K562 (cell line): ENCODE results near the gene RTL1. TPM values are rescaled to one million over a fixed set of nuclear protein-coding genes. Genes with fewer than 3 reads are reported as not detected.

Source experiments
- ATAC-seq: fragments of 200-7000 bp; cut with Tn5 transposase; 3 replicates; pipeline ENCODE4 v1.9.1; 2020; ENCODE audit warnings: moderate library complexity
- BruUV-seq: library from RNA; stranded (reverse); fragments of 400-500 nt; replicated peaks from 2 replicates; lab custom pipeline; 2021; lab: Mats Ljungman, UMichigan
- CTCF ChIA-PET: fragments of 300-600 bp; formaldehyde crosslinking; extraction: SDS; loops from one replicate; lab custom pipeline; 2021; ENCODE audit warnings: low intra/inter-chr PET ratio; lab: Yijun Ruan, JAX
- POLR2A ChIA-PET: fragments of 300-600, 350-650 bp; sonication (Branson Sonifier 250); formaldehyde crosslinking; extraction: SDS; loops from one replicate; lab custom pipeline; 2021; ENCODE audit warnings: antibody characterized with exemption, inconsistent platforms; lab: Yijun Ruan, JAX
- DNase-seq, 4 experiments: peaks; one replicate each; pipeline versions ENCODE4 v3.0.0 to v3.0.0-alpha.2; 2011 to 2018; ENCODE audit warnings: low spot score in 3 of 4, mixed read lengths in 3 of 4; ENCODE audit errors: extremely low read depth in 1 of 4
- FAIRE-seq: peaks from 2 replicates; lab custom pipeline; 2011; peaks lifted over from hg19 to GRCh38; lab: Jason Lieb, UNC
- H2AFZ ChIP-seq: 2 replicates; pipeline ENCODE4 v1.6.0; 2011; ENCODE audit warnings: low read depth, low read length, control low read depth, inconsistent platforms
- H3K27ac ChIP-seq: fragments of 200-600 bp; 3 replicates; pipeline ENCODE4 v1.8.0; 2011; ENCODE audit warnings: low read depth, mild to moderate bottlenecking, control low read depth, inconsistent platforms, low read length, moderate library complexity, mixed read lengths; ENCODE audit errors: extremely low read depth
- H3K27me3 ChIP-seq, 2 experiments: fragments of 300-600 bp in 1 of 2; 2 replicates in 1 of 2; 3 replicates in 1 of 2; pipeline versions ENCODE4 v1.6.0 to v1.8.0; 2011; ENCODE audit warnings: inconsistent platforms in 2 of 2, low read length in 2 of 2, mild to moderate bottlenecking in 1 of 2, mixed read lengths in 1 of 2, moderate library complexity in 1 of 2; ENCODE audit not compliant: control insufficient read depth in 2 of 2, insufficient read depth in 2 of 2
- H3K36me3 ChIP-seq: fragments of 300-600 bp; 3 replicates; pipeline ENCODE4 v1.8.0; 2011; ENCODE audit warnings: mild to moderate bottlenecking, low read length, inconsistent platforms; ENCODE audit not compliant: control insufficient read depth, insufficient read depth
- H3K4me1 ChIP-seq, 2 experiments: fragments of 200-600 bp in 1 of 2; replicated peaks in 1 of 2; 2 replicates in 1 of 2; 3 replicates in 1 of 2; pipeline versions ENCODE4 v1.5.1 to v1.8.0; 2011; ENCODE audit warnings: inconsistent platforms in 2 of 2, low read length in 2 of 2, mild to moderate bottlenecking in 1 of 2, mixed read lengths in 1 of 2, moderate library complexity in 1 of 2; ENCODE audit not compliant: control insufficient read depth in 2 of 2, insufficient read depth in 2 of 2
- H3K4me2 ChIP-seq: 2 replicates; pipeline ENCODE4 v1.6.1; 2011; ENCODE audit warnings: low read length, control low read depth, inconsistent platforms, mixed read lengths; ENCODE audit not compliant: insufficient read depth
- H3K4me3 ChIP-seq: fragments of 200-600 bp; sonication (generic), shearing (Covaris generic); 2 replicates; pipeline ENCODE4 v1.5.1; 2016; ENCODE audit warnings: control low read depth, inconsistent platforms
- H3K79me2 ChIP-seq: fragments of 200-600 bp; 3 replicates; pipeline ENCODE4 v1.8.0; 2011; ENCODE audit warnings: low read length, inconsistent platforms; ENCODE audit not compliant: control insufficient read depth, insufficient read depth
- H3K9ac ChIP-seq, 2 experiments: 2 replicates each; pipeline versions ENCODE4 v1.6.0 to v1.6.1; 2011; ENCODE audit warnings: low read depth in 2 of 2, low read length in 2 of 2, control low read depth in 1 of 2, inconsistent platforms in 1 of 2, mild to moderate bottlenecking in 1 of 2, mixed read lengths in 1 of 2; ENCODE audit not compliant: insufficient read depth in 1 of 2
- H3K9me1 ChIP-seq: one replicate; pipeline ENCODE4 v1.6.0; 2011; ENCODE audit warnings: inconsistent platforms, mild to moderate bottlenecking, low read length, moderate library complexity; ENCODE audit not compliant: control insufficient read depth, insufficient read depth
- H3K9me3 ChIP-seq: replicated peaks from 2 replicates; pipeline ENCODE4 v1.5.1; 2011; ENCODE audit warnings: low read depth, low read length, inconsistent platforms; ENCODE audit not compliant: control insufficient read depth, insufficient read depth
- H4K20me1 ChIP-seq: replicated peaks from 2 replicates; pipeline ENCODE4 v1.6.1; 2011; ENCODE audit warnings: low read length, inconsistent platforms, mixed read lengths; ENCODE audit not compliant: control insufficient read depth, insufficient read depth
- CHD2 ChIP-seq: IDR thresholded peaks from 2 replicates; pipeline ENCODE4 v1.6.1; 2011; ENCODE audit warnings: low read depth, low read length
- E2F6 ChIP-seq, 2 experiments: IDR thresholded peaks; 2 replicates each; pipeline ENCODE4 v1.6.1; 2011; ENCODE audit warnings: borderline replicate concordance in 1 of 2, control low read depth in 1 of 2, low read depth in 1 of 2, low read length in 1 of 2, mild to moderate bottlenecking in 1 of 2, mixed read lengths in 1 of 2, moderate library complexity in 1 of 2; ENCODE audit not compliant: insufficient read depth in 1 of 2, insufficient read length in 1 of 2, poor library complexity in 1 of 2, severe bottlenecking in 1 of 2; ENCODE audit errors: extremely low read depth in 1 of 2
- EWSR1 ChIP-seq: fragments of 450-650 bp; IDR thresholded peaks from 2 replicates; pipeline ENCODE4 v1.6.1; 2018; ENCODE audit warnings: borderline replicate concordance, mild to moderate bottlenecking, low read depth, moderate library complexity; ENCODE audit not compliant: partially characterized antibody
- MAX ChIP-seq: sonication (generic); formaldehyde crosslinking; IDR thresholded peaks from 2 replicates; pipeline ENCODE4 v1.9.0; 2022; ENCODE audit warnings: mild to moderate bottlenecking, missing genetic modification reagents
- TCF3 ChIP-seq: sonication (generic); formaldehyde crosslinking; IDR thresholded peaks from 2 replicates; pipeline ENCODE4 v1.4.0; 2020; ENCODE audit warnings: mild to moderate bottlenecking, missing genetic modification reagents
- WHSC1 ChIP-seq: IDR thresholded peaks from one replicate; pipeline ENCODE4 v1.6.1; 2012; ENCODE audit warnings: low read length, control low read depth, inconsistent platforms
- ZBTB5 ChIP-seq: fragments of 450-650 bp; IDR thresholded peaks from 2 replicates; pipeline ENCODE4 v1.6.1; 2017; ENCODE audit warnings: antibody characterized with exemption
- ZC3H4 ChIP-seq: sonication (generic); formaldehyde crosslinking; IDR thresholded peaks from 2 replicates; pipeline ENCODE4 v1.9.0; 2021; ENCODE audit warnings: missing genetic modification reagents, borderline replicate concordance
- ZC3H8 ChIP-seq: fragments of 450-650 bp; IDR thresholded peaks from 2 replicates; pipeline ENCODE4 v1.6.1; 2017
- ZEB2 ChIP-seq: fragments of 450-650 bp; IDR thresholded peaks from 2 replicates; pipeline ENCODE4 v1.6.1; 2016
- ZNF224 ChIP-seq: sonication (generic); formaldehyde crosslinking; IDR thresholded peaks from 2 replicates; pipeline ENCODE4 v1.8.0; 2022; ENCODE audit warnings: mild to moderate bottlenecking, missing genetic modification reagents
- WGBS: fragments of 100-300 bp; shearing (Covaris generic); methylation state at CpG from one replicate; pipeline ENCODE4 v1.1.6; 2016; ENCODE audit warnings: low coverage, mixed read lengths; ENCODE audit not compliant: insufficient coverage; ENCODE audit errors: missing lambda C conversion rate; 5-methylcytosine and 5-hydroxymethylcytosine counted together
- in situ Hi-C: fragments of 300-500 bp; cut with MboI; formaldehyde crosslinking; loops from 4 replicates; pipeline ENCODE4 v1.15.0; 2018; ENCODE audit warnings: inconsistent platforms, mixed read lengths
- intact Hi-C: fragments of 100-400 bp; cut with micrococcal nuclease; formaldehyde crosslinking; loops from 2 replicates; pipeline ENCODE4 v1.14.2; 2022
- polyA plus RNA-seq, 8 experiments: library from polyadenylated mRNA; depleted of rRNA in 4 of 8; stranded (reverse) in 5 of 8; unstranded in 3 of 8; fragments of >200 nt; fragmentation: Nextera tagmentation in 2 of 8; fragmentation: Illumina TruSeq in 1 of 8; extraction: Ambion mirVana in 2 of 8; extraction: Trizol in 1 of 8; gene quantifications; 2 replicates each; pipeline versions ENCODE4 v1.2.1 to v1.2.3, GENCODE V29; 2011 to 2014; ENCODE audit warnings: inconsistent platforms in 1 of 8, missing spikeins in 1 of 8
- total RNA-seq, 7 experiments: library from RNA; depleted of rRNA in 6 of 7; stranded (reverse); fragments of >200 nt in 6 of 7; fragmentation: Illumina TruSeq in 2 of 7; extraction: Trizol in 2 of 7; gene quantifications; 2 replicates each; pipeline versions ENCODE4 v1.2.1 to v1.2.3, GENCODE V29; 2011 to 2021; ENCODE audit warnings: low replicate concordance in 1 of 7
- TF ChIP-seq, protein P1 (sequence below), 3 experiments: fragments of 200-800 bp in 1 of 3; fragments of 250-450 bp in 1 of 3; fragments of 450-650 bp in 1 of 3; sonication (Bioruptor Pico) in 1 of 3; sonication (Bioruptor generic) in 1 of 3; formaldehyde crosslinking in 1 of 3; IDR thresholded peaks; 2 replicates each; pipeline versions ENCODE4 v1.6.1 to v1.8.0; 2016 to 2022; ENCODE audit warnings: mild to moderate bottlenecking in 2 of 3, missing genetic modification characterization in 2 of 3, missing compliant biosample characterization in 1 of 3, moderate library complexity in 1 of 3

Gene RTL1
- total and polyA plus RNA-seq, 9 of the 15 experiments (the other 6 are each of a cell fraction or from before 2014, with no cell fraction given): not detected

DNA sequence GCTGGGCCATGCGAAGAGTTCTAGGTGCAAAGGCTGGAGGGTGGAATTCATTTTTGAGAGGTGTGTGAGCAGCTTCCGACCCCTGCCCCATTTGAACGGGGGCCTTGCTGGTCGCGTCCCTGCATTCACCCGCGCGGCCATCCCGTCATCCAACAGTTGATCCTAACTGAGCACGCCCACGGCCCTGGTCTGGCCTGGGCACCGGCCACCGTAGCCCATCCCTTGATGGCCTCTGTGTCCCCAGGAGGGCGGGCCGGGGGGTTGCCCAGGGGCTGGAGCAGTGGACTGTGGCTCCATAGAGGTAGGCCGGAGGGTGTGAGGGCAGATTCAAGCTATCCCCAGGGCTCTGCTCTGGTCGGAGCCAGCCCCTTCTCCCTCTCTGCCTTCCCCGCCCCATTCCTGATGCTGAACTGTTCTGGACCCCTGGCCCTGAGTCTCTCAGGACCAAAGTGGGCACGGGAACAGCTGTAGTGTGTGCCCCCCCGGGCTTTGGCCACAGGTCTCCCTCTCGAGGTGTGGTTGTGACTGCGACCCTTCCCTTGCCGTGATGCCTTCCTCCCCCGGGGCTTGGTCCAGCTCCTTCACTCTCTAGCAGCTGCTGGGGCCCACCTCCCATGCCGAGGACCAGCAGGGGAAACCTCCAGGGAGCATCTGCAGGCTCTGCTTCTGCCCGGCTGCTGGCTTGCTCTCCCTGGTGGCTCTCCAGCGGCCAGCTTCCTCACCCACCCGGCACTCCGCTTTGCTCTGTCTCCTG, 68.6 kb downstream of the RTL1 start (continued):
- TF ChIP-seq ZBTB5 (no peak), ZC3H8 (no peak)

GRCh38 chr14:100834082-100834793, 69.3 kb downstream of the RTL1 start:
- ATAC-seq (no peak), DNase-seq (no peak), FAIRE-seq (no peak)
- no peak overlapping the region for H3K4me3 ChIP-seq
- H3K79me2 ChIP-seq: no peaks in the 10 kb centered on the region
- intact Hi-C loops (no loop called here), in situ Hi-C loops (no loop called here)
- ChIA-PET CTCF (no interaction called here), POLR2A (no interaction called here)
- no peak overlapping the region for H2AFZ ChIP-seq
- H3K4me1 ChIP-seq: peaks cover 0 to 16% of the 10 kb centered on the region in 2 experiments; a peak in 2 of 5 replicates
- H3K27me3 ChIP-seq: no peaks in the 10 kb centered on the region
- no peak overlapping the region for H3K27ac ChIP-seq
- H3K36me3 ChIP-seq: no peaks in the 10 kb centered on the region
- no peaks in the 10 kb centered on the region for H3K9me3 ChIP-seq
- no peaks in the 10 kb centered on the region; the same call in 1 of the 2 replicates for H4K20me1 ChIP-seq
- no peaks in the 10 kb centered on the region for H3K9me1 ChIP-seq
- H3K4me2 ChIP-seq: no peak overlapping the region
- no peak overlapping the region for H3K9ac ChIP-seq
- no TSS peak for BruUV-seq
- WGBS: 50% methylated on average over 7 of the region's 15 CpGs
- no peak for TF ChIP-seq ZNF224 (CRISPR knock-in tag)
- no peak for TF ChIP-seq CHD2
- TF ChIP-seq E2F6 (IDR thresholded peaks at IDR 0.05; ENCODE audit: borderline replicate concordance in 1 of 2, extremely low read depth in 1 of 2, insufficient read depth in 1 of 2, insufficient read length in 1 of 2, low read depth in 1 of 2, low read length in 1 of 2, poor library complexity in 1 of 2, severe bottlenecking in 1 of 2): no peak
- no peak for TF ChIP-seq MAX (CRISPR knock-in tag)
- no peak for TF ChIP-seq EWSR1
- TF ChIP-seq, protein P1, sequence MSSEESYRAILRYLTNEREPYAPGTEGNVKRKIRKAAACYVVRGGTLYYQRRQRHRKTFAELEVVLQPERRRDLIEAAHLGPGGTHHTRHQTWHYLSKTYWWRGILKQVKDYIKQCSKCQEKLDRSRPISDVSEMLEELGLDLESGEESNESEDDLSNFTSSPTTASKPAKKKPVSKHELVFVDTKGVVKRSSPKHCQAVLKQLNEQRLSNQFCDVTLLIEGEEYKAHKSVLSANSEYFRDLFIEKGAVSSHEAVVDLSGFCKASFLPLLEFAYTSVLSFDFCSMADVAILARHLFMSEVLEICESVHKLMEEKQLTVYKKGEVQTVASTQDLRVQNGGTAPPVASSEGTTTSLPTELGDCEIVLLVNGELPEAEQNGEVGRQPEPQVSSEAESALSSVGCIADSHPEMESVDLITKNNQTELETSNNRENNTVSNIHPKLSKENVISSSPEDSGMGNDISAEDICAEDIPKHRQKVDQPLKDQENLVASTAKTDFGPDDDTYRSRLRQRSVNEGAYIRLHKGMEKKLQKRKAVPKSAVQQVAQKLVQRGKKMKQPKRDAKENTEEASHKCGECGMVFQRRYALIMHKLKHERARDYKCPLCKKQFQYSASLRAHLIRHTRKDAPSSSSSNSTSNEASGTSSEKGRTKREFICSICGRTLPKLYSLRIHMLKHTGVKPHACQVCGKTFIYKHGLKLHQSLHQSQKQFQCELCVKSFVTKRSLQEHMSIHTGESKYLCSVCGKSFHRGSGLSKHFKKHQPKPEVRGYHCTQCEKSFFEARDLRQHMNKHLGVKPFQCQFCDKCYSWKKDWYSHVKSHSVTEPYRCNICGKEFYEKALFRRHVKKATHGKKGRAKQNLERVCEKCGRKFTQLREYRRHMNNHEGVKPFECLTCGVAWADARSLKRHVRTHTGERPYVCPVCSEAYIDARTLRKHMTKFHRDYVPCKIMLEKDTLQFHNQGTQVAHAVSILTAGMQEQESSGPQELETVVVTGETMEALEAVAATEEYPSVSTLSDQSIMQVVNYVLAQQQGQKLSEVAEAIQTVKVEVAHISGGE (CRISPR knock-in tag; IDR thresholded peaks at IDR 0.05): no peak
- TF ChIP-seq TCF3 (CRISPR knock-in tag): no peak
- TF ChIP-seq ZC3H4: no peak
- no peak for TF ChIP-seq WHSC1
- no peak for TF ChIP-seq ZEB2
